PC-9 (cell line): ENCODE measurements around the gene ACOX1. TPM values are rescaled to one million over a fixed set of nuclear protein-coding genes. Genes with fewer than 3 reads are reported as not detected.

Source experiments
- BruUV-seq: library from RNA; stranded (reverse); fragments of 400-500 nt; replicated peaks from 2 replicates; lab custom pipeline; 2021; lab: Mats Ljungman, UMichigan
- CTCF ChIA-PET: fragments of 300-600 bp; sonication (Branson Sonifier 250); formaldehyde crosslinking; loops from one replicate; lab custom pipeline; 2022; ENCODE audit warnings: antibody characterized with exemption; lab: Charles Lee
- POLR2A ChIA-PET: fragments of 300-600 bp; sonication (Branson Sonifier 250); formaldehyde crosslinking; loops from one replicate; lab custom pipeline; 2022; ENCODE audit warnings: antibody characterized with exemption; ENCODE audit not compliant: unreplicated experiment; lab: Charles Lee
- DNase-seq, 2 experiments: peaks; one replicate each; pipeline versions ENCODE4 v3.0.0 to v3.0.0-alpha.2; 2015 to 2022; ENCODE audit warnings: mixed read lengths in 1 of 2
- H2AFZ ChIP-seq: fragments of 200-600 bp; sonication (generic); 2 replicates; pipeline ENCODE4 v1.8.1; 2017; ENCODE audit warnings: antibody characterized with exemption
- H3F3A ChIP-seq: fragments of 200-600 bp; sonication (generic); 2 replicates; pipeline ENCODE4 v1.8.1; 2017; ENCODE audit warnings: antibody characterized with exemption, mild to moderate bottlenecking, low read depth; ENCODE audit not compliant: insufficient read depth
- H3K27ac ChIP-seq: fragments of 200-600 bp; sonication (generic); 2 replicates; pipeline ENCODE4 v1.6.1; 2016; ENCODE audit warnings: mixed run types
- H3K27me3 ChIP-seq: fragments of 200-600 bp; sonication (generic); 2 replicates; pipeline ENCODE4 v1.6.1; 2016; ENCODE audit warnings: low read depth, mixed run types; ENCODE audit not compliant: insufficient read depth
- H3K36me3 ChIP-seq: fragments of 200-600 bp; sonication (generic); 2 replicates; pipeline ENCODE4 v1.6.1; 2016; ENCODE audit warnings: low read depth, mixed run types
- H3K4me1 ChIP-seq: fragments of 200-600 bp; sonication (generic); replicated peaks from 2 replicates; pipeline ENCODE4 v1.6.1; 2016; ENCODE audit warnings: mixed run types; ENCODE audit not compliant: insufficient read depth
- H3K4me2 ChIP-seq: fragments of 200-600 bp; sonication (generic); 2 replicates; pipeline ENCODE4 v1.6.1; 2017; ENCODE audit warnings: mixed run types
- H3K4me3 ChIP-seq: fragments of 200-600 bp; sonication (generic); 2 replicates; pipeline ENCODE4 v1.6.1; 2016; ENCODE audit warnings: mixed run types
- H3K79me2 ChIP-seq: fragments of 200-600 bp; sonication (generic); 2 replicates; pipeline ENCODE4 v1.6.1; 2017; ENCODE audit warnings: low read depth, mixed run types
- H3K9me2 ChIP-seq: fragments of 200-600 bp; sonication (generic); 2 replicates; pipeline ENCODE4 v1.8.1; 2017; ENCODE audit warnings: mild to moderate bottlenecking; ENCODE audit not compliant: insufficient read depth
- H3K9me3 ChIP-seq: fragments of 200-600 bp; sonication (generic); 2 replicates; pipeline ENCODE4 v1.8.1; 2016; ENCODE audit warnings: low read depth; ENCODE audit not compliant: insufficient read depth
- H4K20me1 ChIP-seq: fragments of 200-600 bp; sonication (generic); 2 replicates; pipeline ENCODE4 v1.8.1; 2017; ENCODE audit not compliant: insufficient read depth
- CTCF ChIP-seq: fragments of 200-600 bp; sonication (generic); conservative IDR thresholded peaks from 2 replicates; pipeline ENCODE4 v1.6.1; 2017; ENCODE audit warnings: mixed run types, antibody characterized with exemption, mild to moderate bottlenecking, moderate library complexity
- EZH2 ChIP-seq: fragments of 200-600 bp; sonication (generic); IDR thresholded peaks from 2 replicates; pipeline ENCODE4 v1.8.0; 2017; ENCODE audit warnings: antibody characterized with exemption, low read depth
- intact Hi-C: fragments of 100-400 bp; cut with micrococcal nuclease; formaldehyde crosslinking; loops from one replicate; pipeline ENCODE4 v1.10.0; 2022; ENCODE audit not compliant: unreplicated experiment
- total RNA-seq: library from RNA; stranded (reverse); gene quantifications from 2 replicates; pipeline ENCODE4 v1.2.3, GENCODE V29; 2021

Gene ACOX1
- total RNA-seq, 1 experiment from 2014 or later: 35.5 TPM

DNA sequence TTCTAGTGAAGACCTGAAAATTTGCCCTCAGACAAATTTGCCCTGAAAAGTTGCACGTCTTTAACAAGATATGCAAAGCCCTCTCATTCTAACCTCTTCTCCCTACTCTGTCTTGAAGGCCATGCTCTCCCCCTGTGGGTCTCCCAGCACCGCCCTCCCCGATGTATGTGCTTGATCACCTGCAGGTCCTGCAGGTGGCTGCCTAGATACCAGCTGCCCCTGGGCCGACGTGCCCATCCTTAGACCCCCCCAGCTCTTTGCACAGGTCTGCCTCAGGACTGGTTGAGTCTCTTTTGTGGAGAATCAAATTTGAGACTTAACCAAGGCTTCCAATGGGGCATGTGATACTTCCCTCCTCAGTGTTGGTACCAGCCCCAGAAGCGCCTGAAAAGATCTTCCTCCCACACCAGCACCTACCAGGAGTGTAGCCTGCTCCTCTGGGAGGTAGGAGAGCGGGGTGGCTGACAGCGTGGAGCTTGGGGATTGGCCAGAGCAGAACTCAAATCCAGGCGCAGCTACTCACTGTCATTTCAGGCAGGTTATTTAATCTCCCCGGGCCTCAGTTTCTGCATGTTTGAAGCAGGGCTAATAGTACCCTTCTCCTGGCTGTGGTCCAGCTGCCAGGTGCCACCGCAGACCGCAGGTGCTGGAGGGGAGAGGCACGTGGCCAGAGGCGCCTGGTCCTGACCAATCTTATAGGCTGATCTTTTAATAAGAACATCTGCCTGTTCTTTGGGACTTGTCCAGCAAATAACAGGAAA, 69.7 kb downstream of the ACOX1 start:
- no peak overlapping the region for H2AFZ ChIP-seq
- no peak overlapping the region for H3K27ac ChIP-seq
- peaks cover 2% of the 10 kb centered on the region for H3K79me2 ChIP-seq
- CTCF ChIA-PET: interaction anchor here (0.6 kb wide), 1 partner anchor 429 kb away, joined by 3 read pairs; no protein-coding TSS in a partner anchor
- H4K20me1 ChIP-seq: no peaks in the 10 kb centered on the region
- no peak overlapping the region for H3K4me3 ChIP-seq
- no peaks in the 10 kb centered on the region for H3K27me3 ChIP-seq
- BruUV-seq: no TSS peak
- no peaks in the 10 kb centered on the region for H3K9me2 ChIP-seq
- H3F3A ChIP-seq: peaks cover 19% of the 10 kb centered on the region
- no peak for DNase-seq
- H3K36me3 ChIP-seq: no peaks in the 10 kb centered on the region
- TF ChIP-seq EZH2 (no peak), CTCF (no peak)
- intact Hi-C loops: loop anchor here (5.0 to 10.0 kb wide), 4 partner anchors 196 to 393 kb away; partner anchors contain the start of gene EXOC7
- H3K4me1 ChIP-seq: no peaks in the 10 kb centered on the region
- no peak overlapping the region for H3K4me2 ChIP-seq
- POLR2A ChIA-PET: interaction anchor here (0.6 to 0.7 kb wide), 2 partner anchors 28 to 234 kb away, joined by 3 read pairs; no protein-coding TSS in a partner anchor
- H3K9me3 ChIP-seq: no peaks in the 10 kb centered on the region

- no TSS peak for BruUV-seq
- H3K4me2 ChIP-seq: no peak overlapping the region
- no peak overlapping the region for H2AFZ ChIP-seq
- peak; percentile 50 to 60 for DNase-seq
- H3K9me2 ChIP-seq: no peaks in the 10 kb centered on the region
- no peaks in the 10 kb centered on the region for H3K27me3 ChIP-seq
- H3K27ac ChIP-seq: no peak overlapping the region
- ChIA-PET CTCF (interaction anchor here (0.6 to 0.7 kb wide), 3 partner anchors 98 to 430 kb away, joined by 3 to 15 read pairs (median 9); no protein-coding TSS in a partner anchor), POLR2A (no interaction called here)
- H3F3A ChIP-seq: peaks cover 27% of the 10 kb centered on the region
- TF ChIP-seq CTCF: no peak
- TF ChIP-seq EZH2: no peak
- H3K9me3 ChIP-seq: no peaks in the 10 kb centered on the region
- H3K4me3 ChIP-seq: no peak overlapping the region
- intact Hi-C loops: loop anchor here (5.0 to 10.0 kb wide), 4 partner anchors 197 to 394 kb away; partner anchors contain the start of gene EXOC7
- H3K79me2 ChIP-seq: peaks cover 13% of the 10 kb centered on the region
- H3K36me3 ChIP-seq: no peaks in the 10 kb centered on the region
- H3K4me1 ChIP-seq: peaks cover 8% of the 10 kb centered on the region
- H4K20me1 ChIP-seq: no peaks in the 10 kb centered on the region
Observed at GRCh38 chr17:75908201-75908600, 70.8 kb downstream of the ACOX1 start.

DNA sequence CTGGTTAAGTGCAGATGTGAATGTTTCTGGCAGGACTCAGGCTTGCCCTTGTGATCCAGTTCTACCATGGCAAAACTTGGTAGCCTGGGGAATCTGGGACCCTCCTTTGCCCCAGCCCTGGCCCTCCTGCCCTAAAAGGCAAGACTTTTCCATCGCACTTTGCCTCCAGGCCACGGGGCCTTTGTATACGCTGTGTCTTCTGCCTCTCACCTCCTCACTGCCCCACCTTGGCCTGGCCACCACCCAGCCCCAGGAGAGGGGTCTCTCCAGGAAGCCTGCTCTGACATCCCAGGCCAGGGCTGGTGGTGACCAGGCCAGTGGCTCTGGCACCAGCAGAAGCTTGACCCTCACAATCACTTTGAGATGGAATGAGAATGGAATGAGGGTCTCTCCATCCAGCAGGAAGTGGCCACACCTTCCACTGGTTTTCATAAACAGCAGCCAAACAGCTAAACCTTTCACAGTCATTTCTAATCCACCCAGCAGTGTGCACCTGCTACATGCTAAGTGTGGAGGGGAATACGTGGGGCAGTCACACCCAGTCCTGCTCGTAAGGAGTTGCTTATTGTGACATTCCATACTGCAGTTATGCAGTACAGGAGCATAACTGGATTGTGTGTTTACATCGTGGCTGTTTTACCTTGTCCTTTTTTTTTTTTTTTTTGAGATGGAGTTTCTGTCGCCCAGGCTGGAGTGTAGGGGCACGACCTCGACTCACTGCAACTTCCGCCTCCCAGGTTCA, 72.7 kb downstream of the ACOX1 start:
- no peak for DNase-seq
- H3K79me2 ChIP-seq: peaks cover 28% of the 10 kb centered on the region
- H2AFZ ChIP-seq: no peak overlapping the region
- peaks cover 12% of the 10 kb centered on the region for H3K4me1 ChIP-seq
- H3K27ac ChIP-seq: no peak overlapping the region
- H3K27me3 ChIP-seq: no peaks in the 10 kb centered on the region
- H3K9me2 ChIP-seq: no peaks in the 10 kb centered on the region
- no TSS peak for BruUV-seq
- no peaks in the 10 kb centered on the region for H3K9me3 ChIP-seq
- TF ChIP-seq EZH2 (no peak), CTCF (no peak)
- intact Hi-C loops: loop anchor here (5.0 to 10.0 kb wide), 4 partner anchors 198 to 396 kb away; partner anchors contain the start of gene EXOC7
- peaks cover 27% of the 10 kb centered on the region for H3F3A ChIP-seq
- no peak overlapping the region for H3K4me3 ChIP-seq
- CTCF ChIA-PET: interaction anchor here (0.6 to 1.4 kb wide), 6 partner anchors 91 to 200 kb away, joined by 3 to 21 read pairs (median 3); partner anchors contain the start of gene UNK
- H4K20me1 ChIP-seq: no peaks in the 10 kb centered on the region
- peaks cover 12% of the 10 kb centered on the region; the same call in 1 of the 2 replicates for H3K36me3 ChIP-seq
- POLR2A ChIA-PET: interaction anchor here (0.7 kb wide), 1 partner anchor 39 kb away, joined by 8 read pairs; no protein-coding TSS in a partner anchor
- no peak overlapping the region for H3K4me2 ChIP-seq
